ENCODE measurements around the gene MLH3.

Gene MLH3

GRCh38 chr14:74982661-74983060 lies 68.6 kb downstream of the MLH3 start:
- DNase-seq: no peak

DNA sequence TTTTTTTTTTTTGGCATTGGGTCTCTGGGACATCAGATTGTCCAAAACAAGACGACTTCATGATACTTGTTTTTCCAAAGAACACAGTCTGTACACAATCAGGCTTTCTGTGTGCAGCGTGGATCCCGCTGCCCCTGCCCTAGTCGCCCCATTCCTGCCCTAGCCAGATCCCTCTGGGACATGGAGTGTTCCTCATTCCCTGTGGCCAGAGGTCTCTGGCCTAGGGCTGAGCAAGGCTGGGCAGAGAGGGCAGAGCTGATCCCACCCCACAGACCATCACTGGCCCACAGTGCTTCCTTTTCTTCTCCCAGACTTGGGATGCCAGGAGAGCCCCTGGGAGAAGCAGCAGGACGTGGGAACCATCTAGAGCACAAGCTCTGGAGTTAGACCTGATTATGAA lies 69.4 kb downstream of the MLH3 start:
- no peak for DNase-seq

GRCh38 chr14:74981462-74981782 lies 69.8 kb downstream of the MLH3 start:
- DNase-seq: no peak

DNA sequence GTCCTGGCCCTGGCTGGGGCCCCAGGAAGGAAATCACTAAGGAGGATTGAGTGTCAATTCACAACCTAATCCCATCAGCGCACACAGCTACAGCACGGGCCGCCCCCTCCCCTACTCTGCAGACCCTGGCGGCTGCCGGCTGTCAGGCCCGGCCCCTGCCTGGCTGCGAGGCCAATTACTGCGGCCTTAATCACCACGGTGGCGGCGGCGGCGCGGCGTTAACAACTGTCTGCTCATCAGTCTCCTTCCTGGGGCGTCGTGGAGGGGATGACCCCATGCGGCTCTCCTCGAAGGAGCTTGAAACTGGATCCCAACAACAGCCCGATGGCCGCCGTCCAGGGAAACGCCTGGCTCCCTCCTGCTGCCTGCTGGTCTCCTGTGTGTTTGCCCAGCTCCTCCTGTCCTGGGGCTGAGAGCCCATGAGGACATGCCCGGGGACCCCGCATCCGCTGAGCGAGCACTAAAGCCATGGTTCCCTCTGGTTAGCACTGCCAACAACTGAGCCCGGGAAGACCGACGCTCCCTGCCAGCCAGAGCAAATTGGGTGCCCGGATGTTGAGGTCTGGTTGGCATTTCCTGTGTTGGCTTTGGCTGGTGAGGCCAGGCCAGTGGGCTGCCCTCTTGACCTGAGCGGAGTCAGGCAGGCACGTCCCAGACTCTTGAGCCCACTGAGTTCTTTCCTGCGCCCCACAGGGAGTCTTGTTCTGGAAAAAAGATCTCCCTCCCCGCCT lies 70.4 kb downstream of the MLH3 start:
- DNase-seq: no peak

DNA sequence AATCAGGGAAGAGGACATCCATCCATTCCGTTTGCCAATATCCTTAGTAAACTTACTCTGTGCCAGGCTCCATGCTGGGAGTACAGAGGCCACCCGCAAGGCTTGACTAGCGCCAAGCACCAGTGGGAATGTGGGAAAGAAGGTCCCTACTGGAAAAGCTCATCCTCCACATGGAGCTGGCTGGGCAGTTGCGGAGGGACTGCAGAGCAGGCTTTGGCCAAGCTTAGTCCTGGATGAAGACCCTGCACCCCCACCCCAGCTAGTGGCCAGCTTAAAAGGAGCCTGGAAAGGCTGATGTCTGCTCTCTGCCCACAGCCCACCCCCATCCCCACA lies 70.9 kb downstream of the MLH3 start:
- DNase-seq: no peak

DNA sequence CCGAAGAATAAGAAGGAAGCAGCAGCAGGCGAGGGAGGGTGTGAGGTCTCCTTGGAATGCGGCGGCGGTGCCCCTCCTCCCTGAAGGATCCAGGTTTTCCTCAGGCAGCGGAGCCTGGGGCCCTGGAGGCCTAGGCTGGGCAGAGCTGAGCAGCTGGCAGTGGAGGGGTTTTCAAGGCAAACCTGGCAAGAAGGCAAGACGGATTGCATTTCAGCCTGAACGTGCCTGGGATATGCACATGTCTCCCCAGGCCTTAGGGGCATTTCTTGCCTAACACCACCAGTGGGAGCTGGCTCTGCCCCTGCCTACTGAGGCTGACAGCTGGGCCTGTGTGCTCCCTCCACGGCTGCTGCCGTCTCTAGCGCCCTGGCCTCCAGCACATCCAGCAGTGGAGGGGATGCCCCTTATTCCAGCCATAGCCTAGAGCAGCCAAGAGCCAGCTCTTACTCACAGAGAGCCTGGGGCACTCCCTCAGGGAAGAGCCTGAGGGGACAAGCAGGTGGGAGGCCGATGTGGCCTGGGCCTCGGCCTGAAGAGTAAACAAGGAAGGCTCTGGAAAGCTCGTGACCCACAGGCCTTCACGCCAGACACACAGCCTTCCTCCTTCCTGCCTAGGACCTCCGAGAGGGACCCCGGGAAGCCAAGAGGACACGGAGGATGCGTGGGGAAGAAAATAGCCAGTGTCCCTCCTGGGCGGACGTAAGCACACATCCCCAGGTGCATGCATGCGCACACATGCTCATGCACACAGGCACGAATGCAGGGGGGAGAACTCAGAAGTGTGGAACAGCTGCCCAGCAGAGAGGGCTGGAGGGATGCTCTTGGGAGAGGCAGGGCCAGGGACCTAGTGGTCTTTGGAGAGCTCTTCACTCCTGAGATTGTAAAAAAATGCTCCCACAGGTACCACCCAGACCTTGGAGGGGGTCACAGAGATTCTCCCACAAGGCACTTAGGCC lies 71.5 kb downstream of the MLH3 start:
- no peak for DNase-seq

DNA sequence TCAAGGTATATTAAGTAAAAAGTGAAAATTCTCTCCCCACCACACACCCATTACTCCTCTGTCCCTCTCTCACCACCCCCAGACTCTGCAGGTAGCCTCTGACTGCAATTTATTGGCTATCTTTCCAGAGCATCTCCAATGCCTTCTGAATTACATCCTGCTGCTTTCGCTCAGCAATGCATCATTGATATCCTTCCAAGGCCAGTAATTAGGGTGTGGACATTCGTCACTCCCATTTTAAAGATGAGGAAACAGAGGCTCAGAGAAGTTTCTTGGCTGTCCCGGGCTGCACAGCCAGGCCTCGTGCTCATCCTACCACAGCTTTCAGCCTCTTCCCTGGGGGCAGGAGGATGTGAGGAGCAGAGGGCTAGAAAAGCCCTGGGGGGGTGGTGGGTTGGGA lies 72.2 kb downstream of the MLH3 start:
- DNase-seq: no peak

- DNase-seq: no peak
Measured at GRCh38 chr14:74978416-74978947, 72.8 kb downstream of the MLH3 start.

GRCh38 chr14:74977901-74978385 lies 73.3 kb downstream of the MLH3 start:
- no peak for DNase-seq

DNA sequence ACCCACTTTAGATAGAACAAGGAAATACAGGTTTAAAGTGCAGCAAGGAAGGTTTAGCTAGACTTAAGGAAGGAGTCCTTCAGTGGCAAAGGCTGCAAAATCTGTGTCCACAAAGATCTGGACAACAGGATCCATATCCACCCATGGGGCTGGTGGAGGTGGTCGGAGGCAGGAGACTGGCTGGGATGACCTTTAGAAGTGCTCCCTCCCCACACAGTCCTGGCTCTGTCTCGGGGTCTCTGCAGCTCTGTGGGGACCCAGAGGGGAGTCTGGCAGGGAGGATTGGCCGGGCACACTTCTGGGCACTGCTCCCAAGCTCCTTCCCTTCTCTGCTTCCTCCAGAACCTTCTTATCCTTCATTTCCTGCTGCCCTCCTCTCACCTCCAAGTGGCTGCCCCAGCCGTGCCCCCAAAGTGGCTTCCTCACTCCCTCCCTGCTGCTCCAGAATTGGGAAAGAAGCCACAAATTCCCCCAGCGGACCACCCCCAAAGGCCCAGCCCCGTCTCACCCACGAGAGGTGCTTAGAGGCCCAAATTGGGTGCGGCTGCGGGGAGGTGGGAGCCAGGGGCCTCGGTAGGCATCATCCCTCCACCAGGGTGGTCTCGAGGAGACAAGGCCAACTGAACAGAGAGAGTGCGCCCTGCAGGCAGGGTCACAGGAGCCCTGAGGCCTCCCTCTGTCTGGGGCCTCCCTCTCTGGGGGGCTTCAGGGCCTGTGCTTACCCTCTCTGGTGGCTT lies 73.9 kb downstream of the MLH3 start:
- DNase-seq: no peak

DNA sequence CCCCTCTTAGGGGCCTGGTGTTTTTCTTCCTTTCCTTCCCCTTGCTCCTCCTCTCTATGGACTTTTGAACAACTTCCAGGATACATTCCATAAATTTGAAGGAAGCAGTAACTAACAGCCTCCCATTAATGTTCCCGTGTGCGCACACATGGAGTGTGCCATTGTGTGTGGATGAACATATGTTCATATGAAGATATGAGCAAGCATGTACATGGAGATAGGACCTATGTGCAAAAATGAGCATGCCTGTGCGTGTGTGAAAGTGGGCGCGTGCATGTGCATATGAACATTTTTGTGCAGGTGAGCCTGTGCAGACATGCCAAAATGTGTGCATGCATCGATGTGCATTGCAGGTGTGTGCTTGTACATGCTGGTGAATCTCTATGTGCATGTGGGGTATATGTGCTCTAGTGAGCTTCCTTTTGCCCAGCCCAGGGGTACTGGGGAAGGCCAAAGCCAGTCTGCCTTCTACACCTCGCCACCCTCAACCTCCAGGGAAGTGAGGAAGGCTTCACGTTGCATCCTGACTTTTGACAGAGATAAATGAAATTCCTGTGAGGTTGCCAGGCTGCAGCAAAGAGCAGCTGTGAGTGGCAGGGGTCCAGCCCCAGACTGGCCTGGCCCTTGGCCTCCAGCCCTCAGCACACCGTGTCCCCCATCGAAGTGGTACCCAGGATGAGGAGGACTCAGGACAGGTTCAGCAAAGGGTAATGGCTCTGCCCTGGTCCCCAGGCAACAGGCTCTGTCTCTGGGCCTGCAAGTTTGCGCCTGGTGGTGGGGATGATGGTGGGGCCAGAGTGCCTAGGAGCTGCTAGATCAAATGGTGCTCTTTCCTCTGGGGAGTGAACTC lies 74.8 kb downstream of the MLH3 start:
- no peak for DNase-seq

- no peak for DNase-seq
Measured at GRCh38 chr14:74975059-74975810, 76.0 kb downstream of the MLH3 start.

DNA sequence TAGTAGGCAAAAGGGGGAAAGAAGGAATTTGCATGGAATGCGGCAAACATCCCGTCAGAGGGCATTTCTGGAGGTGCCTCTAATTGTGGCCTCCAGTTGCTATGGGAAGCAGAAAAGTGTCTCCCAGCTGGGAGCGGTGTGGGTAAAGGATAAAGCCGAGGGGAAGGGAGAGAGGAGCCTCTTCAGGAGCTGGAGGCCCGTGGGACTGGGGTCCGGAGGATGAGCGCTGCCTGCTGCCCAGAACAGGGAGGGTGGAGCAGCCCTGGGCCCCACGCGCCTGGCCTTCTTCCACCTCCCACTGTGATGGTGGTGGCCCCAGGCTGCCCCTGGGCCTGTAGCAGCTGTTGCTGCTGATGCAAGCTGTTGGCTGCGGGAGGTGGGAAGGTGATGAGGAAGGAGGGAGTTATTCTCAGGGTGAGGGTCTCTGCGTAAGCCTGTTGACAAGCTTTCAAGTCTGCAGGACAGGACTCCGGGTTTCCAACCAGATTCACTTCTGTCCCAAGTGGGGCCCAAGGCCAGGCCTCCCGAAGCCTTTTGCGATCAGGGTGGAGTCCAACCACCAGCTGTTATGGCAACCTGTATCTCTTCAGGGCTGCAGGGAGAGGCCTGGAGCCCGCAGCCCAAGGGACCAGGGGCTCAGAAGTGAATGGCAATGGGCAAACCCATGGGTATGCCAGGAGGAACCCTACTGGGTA lies 76.8 kb downstream of the MLH3 start:
- DNase-seq: no peak

DNA sequence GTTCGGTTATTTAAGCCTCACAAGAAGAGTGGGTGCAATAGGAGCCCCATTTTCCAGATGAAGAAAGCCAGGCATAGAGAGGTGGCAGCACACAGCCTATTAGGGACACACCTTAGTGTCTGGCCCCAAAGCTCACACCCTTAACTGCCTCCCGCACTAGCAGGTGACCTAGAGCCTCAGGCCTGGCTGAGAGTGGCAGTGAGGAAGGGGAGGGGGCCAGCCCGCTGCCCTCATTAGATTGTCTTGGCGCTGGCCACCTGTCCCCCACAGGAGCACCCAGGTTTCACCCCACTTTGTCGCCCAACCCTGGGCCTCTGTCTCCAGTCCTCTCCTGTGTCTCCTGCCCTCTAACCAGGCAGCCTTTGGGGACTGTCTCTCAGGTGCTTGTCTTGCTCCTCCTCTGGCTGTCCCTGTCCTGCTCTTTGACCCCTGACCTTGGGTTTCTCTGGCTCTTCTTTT lies 77.3 kb downstream of the MLH3 start:
- DNase-seq: no peak

DNA sequence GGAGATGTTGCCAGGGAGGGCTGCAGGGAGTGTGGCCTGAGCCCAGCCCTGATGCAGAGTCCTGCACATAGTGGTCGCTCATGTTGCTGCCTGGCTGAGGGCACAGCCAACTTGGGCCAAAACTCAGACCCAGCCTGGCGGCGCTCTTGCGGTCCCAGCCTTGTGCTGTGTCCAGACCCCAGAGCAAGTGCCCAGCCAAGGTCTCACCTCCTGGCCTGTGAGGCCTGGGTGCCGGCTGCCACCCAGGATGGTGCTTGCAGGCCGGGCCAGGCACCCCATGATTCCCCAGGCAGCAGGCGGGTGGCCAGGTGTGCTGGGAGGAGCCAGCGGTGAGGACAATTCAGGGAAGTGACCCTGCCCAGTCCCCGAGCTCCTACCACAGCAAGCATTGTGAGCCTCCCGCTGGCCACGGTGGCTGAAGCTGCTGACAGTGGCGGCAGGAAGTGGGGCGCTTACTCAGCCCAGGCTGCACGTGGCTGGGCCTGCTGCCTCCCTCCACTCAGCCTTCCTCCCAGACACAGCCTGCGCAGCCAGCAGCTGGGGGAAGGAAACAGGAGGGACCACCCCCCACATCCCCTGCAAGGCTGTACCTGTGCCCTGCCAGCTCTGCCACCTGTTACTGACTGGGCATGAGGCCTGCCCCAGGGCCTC lies 78.1 kb downstream of the MLH3 start:
- DNase-seq: no peak

GRCh38 chr14:74968811-74969210 lies 82.5 kb downstream of the MLH3 start:
- DNase-seq: no peak

GRCh38 chr14:74965486-74966153 lies 85.6 kb downstream of the MLH3 start:
- no peak for DNase-seq

GRCh38 chr14:74964787-74965485 lies 86.3 kb downstream of the MLH3 start:
- DNase-seq: no peak

All from OCI-M1 (cell line).